ENCODE data around the gene FGF2. TPM values are rescaled to one million over a fixed set of nuclear protein-coding genes. Genes with fewer than 3 reads are reported as not detected.

FGF2 gene
- 11.8 and 13.6 TPM in 2 replicates for total RNA-seq

GRCh38 chr4:122826553-122827257, at the start of gene FGF2:
FGF2 (plus strand) TSS chr4:122826831; CDS start chr4:122827175, 344 bp downstream.

DNA sequence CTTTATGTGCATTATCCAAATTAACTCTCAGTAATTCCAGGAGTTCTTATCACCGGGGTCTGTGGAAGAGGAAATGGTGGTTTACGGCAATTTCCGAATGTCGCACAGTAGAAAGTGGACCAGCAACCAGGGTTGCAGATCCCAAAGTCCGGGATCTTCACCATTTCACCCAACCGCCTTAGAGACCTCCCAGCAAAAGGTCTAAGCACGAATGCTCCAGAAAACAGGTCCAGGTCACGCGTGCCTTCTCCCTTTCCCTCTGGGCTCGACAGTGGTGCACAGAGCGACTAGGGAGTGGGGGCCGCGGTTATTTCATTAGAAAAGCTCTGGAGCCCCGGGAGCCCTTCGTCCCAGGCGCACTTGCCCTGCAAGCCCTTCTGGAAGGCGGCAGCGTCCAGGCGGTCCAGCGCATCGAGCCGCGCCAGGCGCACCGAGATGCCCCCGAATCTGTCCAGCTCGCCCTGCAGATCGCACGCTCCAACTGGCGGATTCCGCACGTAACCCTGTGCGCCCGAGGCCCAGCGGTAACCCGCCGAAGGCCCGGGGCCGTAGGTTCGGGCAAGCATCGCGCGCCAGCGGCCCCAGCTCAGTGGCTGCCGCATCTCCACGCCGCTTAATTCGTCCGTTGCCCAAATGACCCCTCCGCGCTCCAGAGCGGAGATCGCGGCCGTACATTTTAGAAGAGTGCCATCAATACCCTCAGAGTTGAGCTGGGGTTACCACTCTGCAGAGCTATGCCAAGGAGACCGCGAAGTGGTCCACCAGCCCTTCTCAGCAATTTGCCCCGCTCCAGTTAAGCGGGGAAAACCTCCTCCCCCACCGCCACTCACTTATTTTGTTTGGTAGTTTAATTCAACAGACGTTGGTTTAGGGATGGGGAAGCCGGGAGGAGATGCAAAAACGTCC, 95.6 kb downstream of the FGF2 start, which contains the start of gene NUDT6:
Gene NUDT6 (minus strand): TSS at position 627 of the 906 bp plus-strand sequence. CDS start 25 bp downstream, at position 602.

Other genes with a start within 250 kb of the FGF2 start
- gene IL21, start 205.8 kb upstream of the FGF2 start, total RNA-seq = not detected in 2 replicates
- gene BBS12, start 94.1 kb upstream of the FGF2 start, total RNA-seq = 0.94 and 1.9 TPM in 2 replicates
- gene NUDT6, start 95.8 kb downstream of the FGF2 start, total RNA-seq = 4.6 and 4.7 TPM in 2 replicates

Data from mammary microvascular endothelial cell (primary cell).